IMR-90 (cell line): ENCODE data around the gene EIF3I. TPM values are rescaled to one million over a fixed set of nuclear protein-coding genes. Genes with fewer than 3 reads are reported as not detected.

Experiments used
- ATAC-seq: fragments of 200-7000 bp; cut with Tn5 transposase; 2 replicates; pipeline ENCODE4 v1.9.1; 2020; ENCODE audit warnings: low read depth, mild to moderate bottlenecking, moderate library complexity
- BruUV-seq: library from RNA; stranded (reverse); fragments of 400-500 nt; replicated peaks from 2 replicates; lab custom pipeline; 2021; lab: Mats Ljungman, UMichigan
- CTCF ChIA-PET: fragments of 300-600 bp; formaldehyde crosslinking; extraction: SDS; loops from one replicate; lab custom pipeline; 2021; ENCODE audit warnings: antibody characterized with exemption; lab: Yijun Ruan, JAX
- POLR2A ChIA-PET: fragments of 300-600 bp; sonication (Branson Sonifier 250); formaldehyde crosslinking; loops from one replicate; lab custom pipeline; 2022; ENCODE audit warnings: antibody characterized with exemption; ENCODE audit not compliant: unreplicated experiment; lab: Charles Lee
- DNase-seq: peaks from one replicate; pipeline ENCODE4 v3.0.0; 2013
- H2AFZ ChIP-seq: replicated peaks from 2 replicates; pipeline ENCODE3; 2013; ENCODE audit warnings: low read length, mild to moderate bottlenecking; ENCODE audit not compliant: poor library complexity
- H2AK5ac ChIP-seq: 2 replicates; pipeline ENCODE4 v1.6.1; 2013; ENCODE audit warnings: low read depth, low read length, inconsistent platforms
- H2AK9ac ChIP-seq: replicated peaks from 2 replicates; pipeline ENCODE3; 2013; ENCODE audit warnings: mild to moderate bottlenecking, low read depth, low read length, moderate library complexity; ENCODE audit not compliant: poor library complexity
- H2BK120ac ChIP-seq: 2 replicates; pipeline ENCODE4 v1.6.1; 2013; ENCODE audit warnings: low read depth, low read length, inconsistent platforms
- H2BK15ac ChIP-seq: 3 replicates; pipeline ENCODE4 v1.6.1; 2013; ENCODE audit warnings: low read depth, low read length, inconsistent platforms
- H2BK20ac ChIP-seq: 2 replicates; pipeline ENCODE4 v1.6.1; 2013; ENCODE audit warnings: low read depth, mild to moderate bottlenecking, inconsistent platforms, low read length, moderate library complexity
- H2BK5ac ChIP-seq: 2 replicates; pipeline ENCODE4 v1.6.1; 2013; ENCODE audit warnings: mild to moderate bottlenecking, low read depth, low read length, inconsistent platforms; ENCODE audit not compliant: poor library complexity, severe bottlenecking
- H3K14ac ChIP-seq: replicated peaks from 2 replicates; pipeline ENCODE4 v1.6.1; 2013; ENCODE audit warnings: low read depth, low read length, inconsistent platforms
- H3K18ac ChIP-seq: 2 replicates; pipeline ENCODE4 v1.6.1; 2013; ENCODE audit warnings: low read depth, low read length, control low read depth
- H3K23ac ChIP-seq: 2 replicates; pipeline ENCODE4 v1.6.1; 2013; ENCODE audit warnings: low read depth, low read length, inconsistent platforms
- H3K27ac ChIP-seq: 2 replicates; pipeline ENCODE4 v1.5.1; 2013; ENCODE audit warnings: mild to moderate bottlenecking, control low read depth, low read length; ENCODE audit not compliant: insufficient read depth
- H3K27me3 ChIP-seq: 2 replicates; pipeline ENCODE4 v1.6.1; 2013; ENCODE audit warnings: low read length; ENCODE audit not compliant: control insufficient read depth, insufficient read depth
- H3K36me3 ChIP-seq: 2 replicates; pipeline ENCODE4 v1.6.1; 2013; ENCODE audit warnings: low read length, mixed read lengths; ENCODE audit not compliant: control insufficient read depth, insufficient read depth
- H3K4ac ChIP-seq: 2 replicates; pipeline ENCODE4 v1.6.1; 2013; ENCODE audit warnings: low read depth, low read length, inconsistent platforms
- H3K4me1 ChIP-seq: 2 replicates; pipeline ENCODE4 v1.6.1; 2013; ENCODE audit warnings: low read length, mixed read lengths; ENCODE audit not compliant: control insufficient read depth, insufficient read depth
- H3K4me2 ChIP-seq: 2 replicates; pipeline ENCODE4 v1.6.1; 2013; ENCODE audit warnings: low read depth, mild to moderate bottlenecking, control low read depth, low read length, moderate library complexity
- H3K4me3 ChIP-seq: 2 replicates; pipeline ENCODE4 v1.5.1; 2013; ENCODE audit warnings: low read depth, mild to moderate bottlenecking, control low read depth, low read length, moderate library complexity; ENCODE audit not compliant: insufficient read depth
- H3K56ac ChIP-seq: 2 replicates; pipeline ENCODE4 v1.6.1; 2013; ENCODE audit warnings: low read length, inconsistent platforms; ENCODE audit not compliant: insufficient read depth; ENCODE audit errors: extremely low read depth
- H3K79me1 ChIP-seq, 2 experiments: 2 replicates each; pipeline ENCODE4 v1.6.1; 2013; ENCODE audit warnings: low read length in 2 of 2, inconsistent platforms in 1 of 2, low read depth in 1 of 2
- H3K9ac ChIP-seq: 2 replicates; pipeline ENCODE4 v1.6.1; 2013; ENCODE audit warnings: low read depth, low read length, control low read depth
- H3K9me1 ChIP-seq: 2 replicates; pipeline ENCODE4 v1.6.1; 2013; ENCODE audit warnings: low read length, inconsistent platforms; ENCODE audit not compliant: insufficient read depth
- H3K9me3 ChIP-seq: 2 replicates; pipeline ENCODE4 v1.6.1; 2013; ENCODE audit warnings: low read length; ENCODE audit not compliant: control insufficient read depth, insufficient read depth
- H4K20me1 ChIP-seq: 2 replicates; pipeline ENCODE4 v1.6.1; 2013; ENCODE audit warnings: low read length, inconsistent platforms; ENCODE audit not compliant: insufficient read depth
- H4K5ac ChIP-seq: 2 replicates; pipeline ENCODE4 v1.6.1; 2013; ENCODE audit warnings: mild to moderate bottlenecking, low read depth, low read length, control low read depth
- H4K8ac ChIP-seq, 2 experiments: 2 replicates each; pipeline ENCODE4 v1.6.1; 2013; ENCODE audit warnings: low read depth in 2 of 2, low read length in 2 of 2, control low read depth in 1 of 2, inconsistent platforms in 1 of 2
- H4K91ac ChIP-seq: 2 replicates; pipeline ENCODE4 v1.6.1; 2013; ENCODE audit warnings: low read depth, low read length, inconsistent platforms; ENCODE audit not compliant: insufficient read depth
- BHLHE40 ChIP-seq: fragments of 150-350 bp; IDR thresholded peaks from 2 replicates; pipeline ENCODE4 v1.6.1; 2016; ENCODE audit warnings: mild to moderate bottlenecking, low read depth, low read length
- CEBPB ChIP-seq: IDR thresholded peaks from 2 replicates; pipeline ENCODE4 v1.6.1; 2012; ENCODE audit warnings: low read depth, low read length, improper control_type of control experiment
- CHD1 ChIP-seq: IDR thresholded peaks from 2 replicates; pipeline ENCODE4 v1.6.1; 2012; ENCODE audit warnings: low read depth, low read length, improper control_type of control experiment
- FOS ChIP-seq: fragments of 150-350 bp; IDR thresholded peaks from 2 replicates; pipeline ENCODE4 v1.6.1; 2016; ENCODE audit warnings: low read depth, low read length
- MAFK ChIP-seq: IDR thresholded peaks from 2 replicates; pipeline ENCODE4 v1.6.1; 2012; ENCODE audit warnings: low read depth, low read length, improper control_type of control experiment
- MAZ ChIP-seq: IDR thresholded peaks from 2 replicates; pipeline ENCODE4 v1.6.1; 2012; ENCODE audit warnings: low read depth, mild to moderate bottlenecking, low read length, improper control_type of control experiment, moderate library complexity, borderline replicate concordance
- NFE2L2 ChIP-seq: fragments of 150-350 bp; IDR thresholded peaks from 2 replicates; pipeline ENCODE4 v1.6.1; 2016; ENCODE audit warnings: low read depth, mild to moderate bottlenecking, low read length
- POLR2A ChIP-seq: IDR thresholded peaks from 2 replicates; pipeline ENCODE4 v1.6.1; 2012; ENCODE audit warnings: mild to moderate bottlenecking, low read depth, low read length
- RAD21 ChIP-seq: IDR thresholded peaks from 2 replicates; pipeline ENCODE4 v1.6.1; 2012; ENCODE audit warnings: low read length, improper control_type of control experiment
- RCOR1 ChIP-seq: IDR thresholded peaks from 2 replicates; pipeline ENCODE4 v1.6.1; 2012; ENCODE audit warnings: mild to moderate bottlenecking, low read length, improper control_type of control experiment; ENCODE audit not compliant: insufficient replicate concordance
- RFX5 ChIP-seq: IDR thresholded peaks from 2 replicates; pipeline ENCODE4 v1.8.0; 2012; ENCODE audit warnings: low read depth, mild to moderate bottlenecking, low read length, moderate library complexity
- WGBS, 2 experiments: methylation state at CpG; one replicate each; pipeline versions ENCODE4 v1.1.5 to v1.1.7; 2013; ENCODE audit warnings: missing lambda C conversion rate in 2 of 2; ENCODE audit not compliant: insufficient read length in 1 of 2; ENCODE audit errors: extremely low coverage in 2 of 2; 5-methylcytosine and 5-hydroxymethylcytosine counted together
- dilution Hi-C: fragments of 300-500 bp; cut with HindIII; formaldehyde crosslinking; loops from one replicate; pipeline ENCODE4 v1.14.3; 2018; ENCODE audit warnings: low sequenced_read_pairs; ENCODE audit not compliant: unreplicated experiment
- in situ Hi-C: fragments of 300-500 bp; cut with MboI; formaldehyde crosslinking; loops from 3 replicates; pipeline ENCODE4 v1.14.3; 2019; ENCODE audit warnings: low sequenced_read_pairs, inconsistent platforms, mixed read lengths
- intact Hi-C: fragments of 100-400 bp; cut with micrococcal nuclease; formaldehyde crosslinking; loops from 2 replicates; pipeline ENCODE4 v1.10.0; 2022
- polyA plus RNA-seq, 3 experiments: library from polyadenylated mRNA; depleted of rRNA; stranded (reverse); fragments of >200 nt; gene quantifications; 2 replicates each; pipeline ENCODE4 v1.2.3, GENCODE V29; 2012; ENCODE audit warnings: low replicate concordance in 1 of 3
- total RNA-seq: library from RNA; depleted of rRNA; stranded (reverse); fragments of >200 nt; gene quantifications from 2 replicates; pipeline ENCODE4 v1.2.3, GENCODE V29; 2012
- TF ChIP-seq, protein P1 (sequence below): fragments of 150-350 bp; IDR thresholded peaks from 2 replicates; pipeline ENCODE4 v1.6.1; 2017; ENCODE audit warnings: mild to moderate bottlenecking, antibody characterized with exemption, low read length, low read depth
- TF ChIP-seq, protein P2 (sequence below): fragments of 150-350 bp; IDR thresholded peaks from 2 replicates; pipeline ENCODE4 v1.6.1; 2016; ENCODE audit warnings: low read depth, mild to moderate bottlenecking, low read length, moderate library complexity, borderline replicate concordance
- TF ChIP-seq, protein P3 (sequence below): conservative IDR thresholded peaks from 2 replicates; pipeline ENCODE4 v1.5.1; 2012; ENCODE audit warnings: mild to moderate bottlenecking, low read depth, low read length, improper control_type of control experiment

EIF3I gene
- total and polyA plus RNA-seq, 2 of the 4 experiments (the other 2 are of a cell fraction): 469 to 716 TPM

DNA sequence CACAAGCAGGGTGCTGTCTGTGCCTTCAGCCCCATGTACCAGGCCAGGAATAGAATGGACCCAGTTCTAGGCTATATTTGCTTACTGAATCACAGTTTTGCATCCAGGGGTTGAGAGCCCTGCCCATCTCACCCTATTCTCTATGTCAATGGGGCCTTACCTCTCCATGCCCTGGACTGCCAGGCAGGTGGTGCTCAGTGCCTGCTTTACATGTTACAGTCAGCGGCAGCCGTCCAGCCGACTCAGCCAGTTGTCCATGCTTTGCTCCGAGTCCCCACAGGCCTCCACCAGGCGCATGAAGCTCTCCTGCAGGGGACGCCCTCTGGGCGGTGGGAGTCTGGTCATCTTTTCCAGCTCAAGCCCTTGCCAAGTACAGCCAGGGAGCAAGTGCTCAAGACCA, 12.6 kb downstream of the EIF3I start:
- Histone ChIP-seq H2BK20ac (peak overlapping the region; percentile 83), H3K18ac (peak overlapping the region; percentile 34; the same call in 1 of the 2 replicates), H3K79me1 (peaks cover 0 to 15% of the 10 kb centered on the region in 2 experiments; a peak in 2 of 4 replicates), H3K4me3 (no peak overlapping the region), H4K8ac (peak overlapping the region; percentile 22 to 52; a peak in 2 of 4 replicates), H2BK120ac (peak overlapping the region; percentile 69), H4K5ac (peak overlapping the region; percentile 38; the same call in 1 of the 2 replicates), H2AK5ac (peak overlapping the region; percentile 87), H2AFZ (peak overlapping the region; percentile 48), H3K4me1 (peaks cover 12% of the 10 kb centered on the region), H4K91ac (peak overlapping the region; percentile 77), H3K4me2 (no peak overlapping the region), H3K9me3 (no peaks in the 10 kb centered on the region), H3K14ac (peak overlapping the region; percentile 37), H3K27me3 (no peaks in the 10 kb centered on the region), H3K36me3 (peaks cover 19% of the 10 kb centered on the region), H3K23ac (no peak overlapping the region), H2AK9ac (peak overlapping the region; percentile 29), H4K20me1 (no peaks in the 10 kb centered on the region), H3K9me1 (peaks cover 13% of the 10 kb centered on the region), H3K27ac (peak overlapping the region; percentile 88), H3K4ac (peak overlapping the region; percentile 64), H3K56ac (no peak overlapping the region), H2BK5ac (peak overlapping the region; percentile 38), H2BK15ac (peak overlapping the region; percentile 59), H3K9ac (no peak overlapping the region)
- in situ Hi-C loops (no loop called here), intact Hi-C loops (no loop called here), dilution Hi-C loops (no loop called here)
- BruUV-seq: no TSS peak
- ChIA-PET POLR2A (no interaction called here), CTCF (interaction anchor here (1.0 kb wide), 1 partner anchor 81 kb away, joined by 3 read pairs; no protein-coding TSS in a partner anchor)
- WGBS, 2 experiments: 90% methylated on average over 6 of the region's 7 CpGs; no CpG with 5 or more reads in 1 of the 2 experiments
- DNase-seq (no peak), ATAC-seq (no peak)
- TF ChIP-seq POLR2A (no peak), MAZ (no peak), RFX5 (no peak), CEBPB (no peak), BHLHE40 (no peak), MAFK (no peak), RCOR1 (no peak), RAD21 (no peak), CHD1 (no peak), FOS (no peak), NFE2L2 (no peak)
- TF ChIP-seq, protein P1, sequence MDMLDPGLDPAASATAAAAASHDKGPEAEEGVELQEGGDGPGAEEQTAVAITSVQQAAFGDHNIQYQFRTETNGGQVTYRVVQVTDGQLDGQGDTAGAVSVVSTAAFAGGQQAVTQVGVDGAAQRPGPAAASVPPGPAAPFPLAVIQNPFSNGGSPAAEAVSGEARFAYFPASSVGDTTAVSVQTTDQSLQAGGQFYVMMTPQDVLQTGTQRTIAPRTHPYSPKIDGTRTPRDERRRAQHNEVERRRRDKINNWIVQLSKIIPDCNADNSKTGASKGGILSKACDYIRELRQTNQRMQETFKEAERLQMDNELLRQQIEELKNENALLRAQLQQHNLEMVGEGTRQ: no peak
- TF ChIP-seq, protein P2, sequence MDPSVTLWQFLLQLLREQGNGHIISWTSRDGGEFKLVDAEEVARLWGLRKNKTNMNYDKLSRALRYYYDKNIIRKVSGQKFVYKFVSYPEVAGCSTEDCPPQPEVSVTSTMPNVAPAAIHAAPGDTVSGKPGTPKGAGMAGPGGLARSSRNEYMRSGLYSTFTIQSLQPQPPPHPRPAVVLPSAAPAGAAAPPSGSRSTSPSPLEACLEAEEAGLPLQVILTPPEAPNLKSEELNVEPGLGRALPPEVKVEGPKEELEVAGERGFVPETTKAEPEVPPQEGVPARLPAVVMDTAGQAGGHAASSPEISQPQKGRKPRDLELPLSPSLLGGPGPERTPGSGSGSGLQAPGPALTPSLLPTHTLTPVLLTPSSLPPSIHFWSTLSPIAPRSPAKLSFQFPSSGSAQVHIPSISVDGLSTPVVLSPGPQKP: no peak
- TF ChIP-seq, protein P3, sequence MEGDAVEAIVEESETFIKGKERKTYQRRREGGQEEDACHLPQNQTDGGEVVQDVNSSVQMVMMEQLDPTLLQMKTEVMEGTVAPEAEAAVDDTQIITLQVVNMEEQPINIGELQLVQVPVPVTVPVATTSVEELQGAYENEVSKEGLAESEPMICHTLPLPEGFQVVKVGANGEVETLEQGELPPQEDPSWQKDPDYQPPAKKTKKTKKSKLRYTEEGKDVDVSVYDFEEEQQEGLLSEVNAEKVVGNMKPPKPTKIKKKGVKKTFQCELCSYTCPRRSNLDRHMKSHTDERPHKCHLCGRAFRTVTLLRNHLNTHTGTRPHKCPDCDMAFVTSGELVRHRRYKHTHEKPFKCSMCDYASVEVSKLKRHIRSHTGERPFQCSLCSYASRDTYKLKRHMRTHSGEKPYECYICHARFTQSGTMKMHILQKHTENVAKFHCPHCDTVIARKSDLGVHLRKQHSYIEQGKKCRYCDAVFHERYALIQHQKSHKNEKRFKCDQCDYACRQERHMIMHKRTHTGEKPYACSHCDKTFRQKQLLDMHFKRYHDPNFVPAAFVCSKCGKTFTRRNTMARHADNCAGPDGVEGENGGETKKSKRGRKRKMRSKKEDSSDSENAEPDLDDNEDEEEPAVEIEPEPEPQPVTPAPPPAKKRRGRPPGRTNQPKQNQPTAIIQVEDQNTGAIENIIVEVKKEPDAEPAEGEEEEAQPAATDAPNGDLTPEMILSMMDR: no peak
